GM23248 (cell line): Measurements from ENCODE around the gene MET. TPM values are rescaled to one million over a fixed set of nuclear protein-coding genes. Genes with fewer than 3 reads are reported as not detected.

Source experiments
- DNase-seq: peaks from one replicate; pipeline ENCODE4 v3.0.0-alpha.2; 2015
- H2AFZ ChIP-seq: fragments of 200-600 bp; sonication (generic); 2 replicates; pipeline ENCODE4 v1.6.1; 2016; ENCODE audit warnings: antibody characterized with exemption
- H3F3A ChIP-seq: fragments of 200-600 bp; sonication (generic); 2 replicates; pipeline ENCODE4 v1.6.1; 2016; ENCODE audit warnings: mild to moderate bottlenecking, antibody characterized with exemption, mixed run types; ENCODE audit not compliant: insufficient read depth
- H3K27ac ChIP-seq: fragments of 200-600 bp; sonication (generic); 2 replicates; pipeline ENCODE4 v1.5.1; 2016; ENCODE audit warnings: mild to moderate bottlenecking
- H3K27me3 ChIP-seq: fragments of 200-600 bp; sonication (generic); replicated peaks from 2 replicates; pipeline ENCODE4 v1.6.1; 2016; ENCODE audit warnings: mild to moderate bottlenecking; ENCODE audit not compliant: insufficient read depth
- H3K36me3 ChIP-seq: fragments of 200-600 bp; sonication (generic); 2 replicates; pipeline ENCODE4 v1.6.1; 2016; ENCODE audit warnings: low read depth, mild to moderate bottlenecking
- H3K4me1 ChIP-seq: fragments of 200-600 bp; sonication (generic); 2 replicates; pipeline ENCODE4 v1.6.1; 2016; ENCODE audit warnings: mild to moderate bottlenecking; ENCODE audit not compliant: insufficient read depth
- H3K4me2 ChIP-seq: fragments of 200-600 bp; sonication (generic); one replicate; pipeline ENCODE4 v1.6.1; 2016; ENCODE audit warnings: mild to moderate bottlenecking; ENCODE audit not compliant: unreplicated experiment
- H3K4me3 ChIP-seq: fragments of 200-600 bp; sonication (generic); 2 replicates; pipeline ENCODE4 v1.5.1; 2016; ENCODE audit warnings: mild to moderate bottlenecking
- H3K79me2 ChIP-seq: fragments of 200-600 bp; sonication (generic); 2 replicates; pipeline ENCODE4 v1.6.1; 2016; ENCODE audit warnings: mild to moderate bottlenecking; ENCODE audit not compliant: insufficient read depth
- H3K9ac ChIP-seq: fragments of 200-600 bp; sonication (generic); 2 replicates; pipeline ENCODE4 v1.6.1; 2016; ENCODE audit warnings: mild to moderate bottlenecking
- H3K9me2 ChIP-seq: fragments of 200-600 bp; sonication (generic); 2 replicates; pipeline ENCODE4 v1.6.1; 2016; ENCODE audit warnings: mixed run types, mild to moderate bottlenecking, moderate library complexity; ENCODE audit not compliant: insufficient read depth
- H3K9me3 ChIP-seq: fragments of 200-600 bp; sonication (generic); one replicate; pipeline ENCODE4 v1.6.1; 2017; ENCODE audit warnings: low read depth
- H4K20me1 ChIP-seq: fragments of 200-600 bp; sonication (generic); 2 replicates; pipeline ENCODE4 v1.6.0; 2016; ENCODE audit not compliant: insufficient read depth
- EZH2 ChIP-seq: fragments of 200-600 bp; sonication (generic); IDR thresholded peaks from 2 replicates; pipeline ENCODE4 v1.6.1; 2018; ENCODE audit warnings: antibody characterized with exemption, mild to moderate bottlenecking; ENCODE audit not compliant: insufficient read depth, poor library complexity, severe bottlenecking
- EZH2phosphoT487 ChIP-seq: fragments of 200-600 bp; sonication (generic); IDR thresholded peaks from 2 replicates; pipeline ENCODE4 v1.6.1; 2018; ENCODE audit warnings: antibody characterized with exemption, moderate library complexity, mild to moderate bottlenecking, low read depth; ENCODE audit not compliant: insufficient read depth
- WGBS, 2 experiments: methylation state at CpG; one replicate each; pipeline ENCODE4 v1.1.6; 2015 to 2017; ENCODE audit warnings: low lambda C conversion rate in 2 of 2, low coverage in 1 of 2; ENCODE audit errors: missing lambda C conversion rate in 2 of 2; 5-methylcytosine and 5-hydroxymethylcytosine counted together
- in situ Hi-C: fragments of 300-500 bp; cut with MboI; formaldehyde crosslinking; loops from 2 replicates; pipeline ENCODE4 v1.15.0; 2020
- polyA plus RNA-seq: library from polyadenylated mRNA; unstranded; fragments of >200 nt; fragmentation: Nextera tagmentation; extraction: Ambion mirVana; gene quantifications from 2 replicates; pipeline ENCODE4 v1.2.1, GENCODE V29; 2016
- total RNA-seq: library from RNA; depleted of rRNA; stranded (reverse); fragments of >200 nt; shearing (Covaris generic); gene quantifications from 2 replicates; pipeline ENCODE4 v1.2.3, GENCODE V29; 2014

Gene MET
- total and polyA plus RNA-seq, 2 experiments from 2014 or later: 25.3 to 62.3 TPM

GRCh38 chr7:116647290-116647689 lies 24.7 kb upstream of the MET start:
- H3K9ac ChIP-seq: no peak overlapping the region
- in situ Hi-C loops: no loop called here

GRCh38 chr7:116647861-116648260 lies 24.1 kb upstream of the MET start:
- Histone ChIP-seq H3K9me2 (0 out of 2 replicates have a peak, but pooled peaks cover 8% of the 10 kb centered on the region), H3K9ac (no peak overlapping the region)
- no peak for DNase-seq

More at GRCh38 chr7:116647290-116647689, 24.7 kb upstream of the MET start:
- no peak overlapping the region for H2AFZ ChIP-seq
- no peak overlapping the region for H3K4me2 ChIP-seq
- no peak overlapping the region for H3K27ac ChIP-seq
- H3K36me3 ChIP-seq: no peaks in the 10 kb centered on the region
- H4K20me1 ChIP-seq: no peaks in the 10 kb centered on the region
- H3F3A ChIP-seq: no peaks in the 10 kb centered on the region
- H3K79me2 ChIP-seq: no peaks in the 10 kb centered on the region
- H3K9me2 ChIP-seq: 0 out of 2 replicates have a peak, but pooled peaks cover 8% of the 10 kb centered on the region
- no peaks in the 10 kb centered on the region for H3K9me3 ChIP-seq
- TF ChIP-seq EZH2 (no peak), EZH2phosphoT487 (no peak)
- DNase-seq: no peak
- 83 to 90% methylated on average over 2 of the region's 2 CpGs for WGBS, 2 experiments
- H3K27me3 ChIP-seq: no peaks in the 10 kb centered on the region
- H3K4me3 ChIP-seq: no peak overlapping the region
- 0 out of 2 replicates have a peak, but pooled peaks cover under 1% of the 10 kb centered on the region for H3K4me1 ChIP-seq

GRCh38 chr7:116650436-116650835 lies 21.6 kb upstream of the MET start:
- Histone ChIP-seq H2AFZ (no peak overlapping the region), H3K4me1 (peaks cover 14% of the 10 kb centered on the region), H4K20me1 (no peaks in the 10 kb centered on the region), H3K36me3 (no peaks in the 10 kb centered on the region), H3K9me3 (no peaks in the 10 kb centered on the region), H3K9ac (no peak overlapping the region), H3F3A (peaks cover 11% of the 10 kb centered on the region; the same call in 1 of the 2 replicates), H3K27ac (no peak overlapping the region), H3K27me3 (no peaks in the 10 kb centered on the region), H3K79me2 (no peaks in the 10 kb centered on the region), H3K9me2 (0 out of 2 replicates have a peak, but pooled peaks cover 8% of the 10 kb centered on the region), H3K4me3 (no peak overlapping the region), H3K4me2 (no peak overlapping the region)
- DNase-seq: no peak
- WGBS, 2 experiments: 53 to 58% methylated on average over 1 of the region's 1 CpG
- TF ChIP-seq EZH2phosphoT487: no peak
- no peak for TF ChIP-seq EZH2
- in situ Hi-C loops: no loop called here

More at GRCh38 chr7:116647861-116648260, 24.1 kb upstream of the MET start:
- no peaks in the 10 kb centered on the region for H3K79me2 ChIP-seq
- no peak overlapping the region for H3K27ac ChIP-seq
- H3K4me1 ChIP-seq: peaks cover 6% of the 10 kb centered on the region
- TF ChIP-seq EZH2: no peak
- TF ChIP-seq EZH2phosphoT487: no peak
- no peaks in the 10 kb centered on the region for H4K20me1 ChIP-seq
- no peak overlapping the region for H3K4me2 ChIP-seq
- 84 to 89% methylated on average over 2 of the region's 2 CpGs for WGBS, 2 experiments
- in situ Hi-C loops: no loop called here
- H3K9me3 ChIP-seq: no peaks in the 10 kb centered on the region
- H3K4me3 ChIP-seq: no peak overlapping the region
- H3K36me3 ChIP-seq: no peaks in the 10 kb centered on the region
- H3K27me3 ChIP-seq: no peaks in the 10 kb centered on the region
- H3F3A ChIP-seq: peaks cover 3% of the 10 kb centered on the region; the same call in 1 of the 2 replicates
- no peak overlapping the region for H2AFZ ChIP-seq

GRCh38 chr7:116652793-116653192 lies 19.2 kb upstream of the MET start:
- Histone ChIP-seq H3K4me1 (peaks cover 14% of the 10 kb centered on the region), H3K9me2 (0 out of 2 replicates have a peak, but pooled peaks cover 8% of the 10 kb centered on the region), H3K9me3 (no peaks in the 10 kb centered on the region), H3F3A (peaks cover 11% of the 10 kb centered on the region; the same call in 1 of the 2 replicates), H3K9ac (no peak overlapping the region), H3K79me2 (no peaks in the 10 kb centered on the region), H3K36me3 (no peaks in the 10 kb centered on the region), H3K4me2 (peak overlapping the region; percentile 24), H3K27ac (0 out of 2 replicates have a peak overlapping the region, but pooled peaks have one; percentile 16), H3K4me3 (no peak overlapping the region), H2AFZ (no peak overlapping the region), H4K20me1 (no peaks in the 10 kb centered on the region), H3K27me3 (no peaks in the 10 kb centered on the region)
- DNase-seq: peak; percentile 74
- 80 to 91% methylated on average over 3 of the region's 3 CpGs for WGBS, 2 experiments
- TF ChIP-seq EZH2 (no peak), EZH2phosphoT487 (no peak)
- in situ Hi-C loops: no loop called here

GRCh38 chr7:116653204-116653603 lies 18.8 kb upstream of the MET start:
- Histone ChIP-seq H3K27ac (0 out of 2 replicates have a peak overlapping the region, but pooled peaks have one; percentile 16), H3K4me1 (peaks cover 14% of the 10 kb centered on the region), H3K4me3 (no peak overlapping the region), H3F3A (peaks cover 11% of the 10 kb centered on the region; the same call in 1 of the 2 replicates), H3K27me3 (no peaks in the 10 kb centered on the region), H3K9me3 (no peaks in the 10 kb centered on the region), H3K9ac (no peak overlapping the region), H4K20me1 (no peaks in the 10 kb centered on the region), H3K9me2 (0 out of 2 replicates have a peak, but pooled peaks cover 8% of the 10 kb centered on the region), H3K36me3 (no peaks in the 10 kb centered on the region), H3K4me2 (peak overlapping the region; percentile 24), H2AFZ (no peak overlapping the region), H3K79me2 (no peaks in the 10 kb centered on the region)
- 42 to 49% methylated on average over 3 of the region's 3 CpGs for WGBS, 2 experiments
- TF ChIP-seq EZH2: no peak
- no peak for TF ChIP-seq EZH2phosphoT487
- in situ Hi-C loops: no loop called here
- peak; percentile 74 for DNase-seq
